ENCODE data around the gene PCNX1. TPM values are rescaled to one million over a fixed set of nuclear protein-coding genes. Genes with fewer than 3 reads are reported as not detected.
A peak's percentile ranks its signal among the peaks of the same experiment; 100 is the strongest.
"Not testable (repeated sequence)": the region's sequence is repeated elsewhere in the genome, so short reads cannot be mapped to it uniquely, and the experiment has no call there.

Gene PCNX1
- total RNA-seq, 2 donors from 2014 or later = 67.4 to 107 TPM

GRCh38 chr14:71123579-71124135 lies 216.4 kb downstream of the PCNX1 start:
- DNase-seq (ENCODE audit: low spot score in 2 of 2) (no peak), ATAC-seq (peak in 1 of 2 donors; percentile 29)
- no peaks in the 10 kb centered on the region for H3K36me3 Mint-ChIP-seq
- peak overlapping the region in 1 of 2 donors; percentile 50 for H3K27ac Mint-ChIP-seq
- H3K9me3 Mint-ChIP-seq = no peaks in the 10 kb centered on the region

- not testable (repeated sequence) for ATAC-seq; H3K36me3 Mint-ChIP-seq; H3K9me3 Mint-ChIP-seq; DNase-seq (ENCODE audit: low spot score in 2 of 2)
- peak overlapping the region; percentile 14 to 39 for H3K27ac Mint-ChIP-seq
Measured at GRCh38 chr14:71129716-71130490, 222.6 kb downstream of the PCNX1 start.

GRCh38 chr14:71130491-71131179 lies 223.4 kb downstream of the PCNX1 start:
- DNase-seq (ENCODE audit: low spot score in 2 of 2) (no peak), ATAC-seq (peak; percentile 46 to 86)

DNA sequence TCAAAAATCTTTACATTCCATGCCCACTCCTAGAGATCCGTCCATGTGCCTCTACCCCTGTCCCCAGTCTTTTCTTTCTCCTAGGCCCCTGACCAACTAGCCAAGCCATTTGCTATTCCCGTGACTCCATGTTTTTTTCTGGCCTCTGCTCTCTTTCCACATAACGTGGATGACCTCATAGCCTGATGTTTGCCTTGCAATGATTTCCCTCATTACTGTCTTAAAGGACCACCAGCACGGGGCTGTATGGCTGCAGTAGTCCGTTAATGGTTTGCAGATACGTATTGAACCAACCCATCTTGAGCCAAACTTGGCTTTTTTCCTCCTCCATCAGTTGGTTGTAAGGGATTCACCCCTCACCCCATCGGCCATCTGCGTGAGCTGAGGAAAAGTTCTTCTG lies 226.0 kb downstream of the PCNX1 start:
- Mint-ChIP-seq H3K36me3 (no peaks in the 10 kb centered on the region), H3K9me3 (no peaks in the 10 kb centered on the region), H3K27ac (no peak overlapping the region)
- DNase-seq (ENCODE audit: low spot score in 2 of 2) = no peak
- no peak for ATAC-seq

More at GRCh38 chr14:71130491-71131179, 223.4 kb downstream of the PCNX1 start:
- Mint-ChIP-seq H3K36me3 (no peaks in the 10 kb centered on the region), H3K9me3 (no peaks in the 10 kb centered on the region), H3K27ac (peak overlapping the region in 1 of 2 donors; percentile 14)

DNA sequence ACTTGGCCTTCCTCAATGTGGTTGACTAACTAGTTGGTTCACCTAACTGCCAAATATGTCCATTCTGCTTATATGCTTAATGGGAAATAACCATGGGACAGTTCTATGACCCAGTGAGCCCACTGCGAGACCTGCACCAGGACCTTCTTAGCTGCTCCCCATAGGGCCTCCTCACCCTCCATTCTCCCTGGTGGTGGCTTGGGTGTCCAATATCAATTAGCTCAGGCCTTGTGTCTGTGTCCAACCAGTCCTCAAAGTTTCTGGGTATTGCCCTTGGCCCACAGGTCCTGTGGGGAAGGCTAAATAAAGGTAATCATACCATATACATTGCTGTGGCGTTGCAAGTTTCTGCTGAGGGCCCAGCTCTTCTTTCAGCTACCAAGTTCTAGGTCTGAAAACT lies 228.2 kb downstream of the PCNX1 start:
- H3K36me3 Mint-ChIP-seq = no peaks in the 10 kb centered on the region
- H3K9me3 Mint-ChIP-seq = no peaks in the 10 kb centered on the region
- DNase-seq (ENCODE audit: low spot score in 2 of 2) = no peak
- H3K27ac Mint-ChIP-seq = no peak overlapping the region
- no peak for ATAC-seq

GRCh38 chr14:71135911-71136310 lies 228.7 kb downstream of the PCNX1 start:
- ATAC-seq = no peak
- no peaks in the 10 kb centered on the region for H3K36me3 Mint-ChIP-seq
- H3K27ac Mint-ChIP-seq = no peak overlapping the region
- DNase-seq (ENCODE audit: low spot score in 2 of 2) = no peak
- no peaks in the 10 kb centered on the region for H3K9me3 Mint-ChIP-seq

- H3K36me3 Mint-ChIP-seq = no peaks in the 10 kb centered on the region
- H3K27ac Mint-ChIP-seq = no peak overlapping the region
- no peaks in the 10 kb centered on the region for H3K9me3 Mint-ChIP-seq
- ATAC-seq (no peak), DNase-seq (ENCODE audit: low spot score in 2 of 2) (no peak)
Measured at GRCh38 chr14:71136386-71137060, 229.3 kb downstream of the PCNX1 start.

- no peak for ATAC-seq
- no peaks in the 10 kb centered on the region for H3K9me3 Mint-ChIP-seq
- DNase-seq (ENCODE audit: low spot score in 2 of 2) = no peak
- H3K27ac Mint-ChIP-seq = no peak overlapping the region
- H3K36me3 Mint-ChIP-seq = no peaks in the 10 kb centered on the region
Measured at GRCh38 chr14:71137536-71138447, 230.5 kb downstream of the PCNX1 start.

DNA sequence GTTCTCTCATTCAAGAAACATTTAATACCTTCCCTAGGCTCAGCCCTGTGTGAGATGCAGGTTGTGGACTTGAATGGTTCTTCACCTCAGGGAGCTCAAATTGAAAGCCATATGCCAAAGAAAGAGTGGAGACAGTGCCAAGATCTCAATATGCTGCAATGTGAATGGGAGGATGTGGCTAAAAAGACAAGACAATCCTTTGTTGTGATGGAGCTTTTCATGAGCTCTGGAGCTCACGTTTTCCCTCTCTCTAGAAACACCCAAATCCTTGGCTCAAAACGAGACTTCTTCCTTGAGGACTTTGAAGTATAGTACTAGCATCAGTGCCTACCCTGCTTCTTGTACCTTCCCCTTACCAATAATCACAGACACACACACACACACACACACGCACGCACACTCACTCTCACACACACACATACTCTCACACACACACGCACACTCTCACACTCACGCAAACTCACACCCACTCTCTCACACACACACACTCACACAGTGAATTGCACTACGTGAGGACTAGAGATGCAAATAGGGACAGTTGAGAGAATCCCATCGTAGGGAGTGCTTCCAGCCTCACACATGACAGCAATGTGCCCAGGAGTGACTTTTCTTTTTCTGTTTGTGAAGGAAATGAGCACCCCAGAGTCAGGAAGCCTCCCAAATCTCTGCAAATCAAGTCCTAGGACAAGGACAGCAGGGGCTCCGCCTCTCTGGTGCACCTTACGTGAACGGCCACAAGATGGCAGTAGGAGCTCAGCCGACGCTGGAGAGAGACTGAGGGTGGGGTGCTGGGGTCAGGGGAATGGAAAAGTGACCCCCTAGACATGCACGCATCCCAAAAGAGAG lies 231.4 kb downstream of the PCNX1 start:
- H3K9me3 Mint-ChIP-seq = no peaks in the 10 kb centered on the region
- no peak overlapping the region for H3K27ac Mint-ChIP-seq
- DNase-seq (ENCODE audit: low spot score in 2 of 2) (peak in 1 of 2 donors; percentile 66), ATAC-seq (peak in 1 of 2 donors; percentile 29)
- no peaks in the 10 kb centered on the region for H3K36me3 Mint-ChIP-seq

DNA sequence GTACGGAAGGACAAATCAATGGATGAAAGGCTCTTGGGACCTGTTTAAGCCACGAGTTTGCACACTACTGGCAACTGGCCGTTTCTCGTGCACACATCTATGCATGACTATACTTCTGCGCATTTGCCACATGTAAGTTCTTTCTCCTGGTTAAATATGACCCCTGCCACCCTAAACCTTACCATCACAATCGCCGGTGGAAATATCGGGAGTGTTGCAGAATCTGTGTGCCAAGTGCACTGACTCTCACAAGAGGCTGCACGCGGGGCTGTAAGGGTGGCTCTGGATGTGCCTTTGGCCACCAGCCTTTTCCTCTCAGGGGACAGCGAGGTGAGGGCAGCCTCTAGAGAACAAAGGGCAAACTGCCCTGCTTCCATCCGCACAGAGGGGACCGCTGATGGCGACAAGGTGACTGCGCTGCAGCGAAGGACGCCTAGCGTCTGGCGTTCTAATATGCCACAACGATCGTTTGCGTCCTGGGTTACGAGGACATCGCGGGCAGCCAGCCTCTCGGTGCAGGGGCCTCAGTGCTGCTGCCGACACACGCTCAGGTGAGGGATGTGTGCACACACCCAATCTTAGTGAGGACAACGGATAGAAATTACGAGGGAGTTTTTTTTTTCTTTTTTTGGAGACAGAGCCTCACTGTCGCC lies 232.2 kb downstream of the PCNX1 start:
- Mint-ChIP-seq H3K27ac (no peak overlapping the region), H3K9me3 (no peaks in the 10 kb centered on the region), H3K36me3 (no peaks in the 10 kb centered on the region)
- no peak for DNase-seq (ENCODE audit: low spot score in 2 of 2)
- ATAC-seq = no peak

- no peaks in the 10 kb centered on the region for H3K9me3 Mint-ChIP-seq
- no peak for DNase-seq (ENCODE audit: low spot score in 2 of 2)
Measured at GRCh38 chr14:71140157-71140556, 232.9 kb downstream of the PCNX1 start.

DNA sequence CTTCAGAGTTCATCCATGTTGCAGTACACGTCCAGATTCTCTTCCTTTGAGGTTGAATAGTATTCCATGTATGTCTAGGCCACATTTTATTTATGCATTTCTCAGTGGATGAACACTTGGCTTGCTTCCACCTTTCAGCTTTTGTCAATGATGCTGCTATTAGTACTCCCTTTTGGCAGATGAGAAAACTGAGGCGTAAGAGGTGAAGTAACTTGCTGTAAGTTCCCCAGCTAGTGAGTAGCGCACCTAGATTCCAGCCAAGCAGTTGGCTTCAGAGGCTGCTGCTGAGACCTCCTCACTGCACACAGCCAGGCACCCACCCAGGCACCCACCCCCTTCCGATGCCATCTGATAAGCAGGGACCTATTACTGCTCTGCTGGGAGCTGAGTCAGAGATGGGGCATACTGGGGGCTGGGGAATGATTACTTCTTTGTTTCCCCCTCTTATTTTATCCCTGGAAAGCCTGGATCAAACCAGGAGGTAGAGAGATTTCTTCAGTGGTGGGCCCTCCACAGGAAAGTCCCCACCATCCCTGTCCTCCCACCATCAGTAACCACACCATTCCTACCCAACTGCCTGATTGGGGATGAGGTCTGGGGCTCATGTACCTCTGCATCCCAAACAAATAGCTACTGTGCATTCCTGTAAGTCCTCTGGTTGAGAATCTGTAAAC lies 234.6 kb downstream of the PCNX1 start:
- Mint-ChIP-seq H3K36me3 (no peaks in the 10 kb centered on the region), H3K27ac (peak overlapping the region; percentile 63 to 89), H3K9me3 (no peaks in the 10 kb centered on the region)
- DNase-seq (ENCODE audit: low spot score in 2 of 2) = no peak
- no peak for ATAC-seq

More at GRCh38 chr14:71140157-71140556, 232.9 kb downstream of the PCNX1 start:
- ATAC-seq = no peak
- no peaks in the 10 kb centered on the region for H3K36me3 Mint-ChIP-seq
- H3K27ac Mint-ChIP-seq = no peak overlapping the region

- Mint-ChIP-seq H3K9me3 (no peaks in the 10 kb centered on the region), H3K27ac (peak overlapping the region; percentile 89 to 93), H3K36me3 (no peaks in the 10 kb centered on the region)
- peak in 1 of 2 donors; percentile 30 for DNase-seq (ENCODE audit: low spot score in 2 of 2)
- peak; percentile 67 to 68 for ATAC-seq
Measured at GRCh38 chr14:71142375-71143038, 235.2 kb downstream of the PCNX1 start.

All from activated naive CD4-positive, alpha-beta T cell treated with anti-CD3 and anti-CD28 coated beads, Interleukin-2, amount 50 U/mL, for 72 hours (primary cell).